ENCODE results near the gene GKN2. TPM values are rescaled to one million over a fixed set of nuclear protein-coding genes. Genes with fewer than 3 reads are reported as not detected.

GKN2 gene
- total and polyA plus RNA-seq, 2 of the 13 experiments (the other 11 are each of a cell fraction or from before 2014, with no cell fraction given) = not detected

DNA sequence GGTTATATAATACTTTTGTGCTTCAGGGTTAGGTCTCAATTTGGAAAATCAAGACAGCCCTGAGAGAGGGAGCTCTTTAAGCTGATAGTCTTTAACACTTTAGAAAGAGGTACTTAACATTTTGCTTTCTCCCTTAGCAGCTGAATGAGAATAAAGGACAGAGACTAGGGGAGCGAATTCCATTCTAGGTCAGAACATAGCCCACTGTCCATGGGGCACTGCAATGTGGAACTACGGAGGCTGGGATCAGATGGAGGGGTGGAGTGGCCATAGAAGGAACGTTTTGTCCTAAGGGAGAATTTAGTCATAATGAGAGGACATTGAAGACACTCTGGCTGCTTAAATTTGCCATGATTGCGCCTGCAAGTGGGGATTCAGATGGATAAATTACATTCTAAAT lies 794 bp downstream of the GKN2 start:
- no peak overlapping the region for H3K9ac ChIP-seq (ENCODE audit: insufficient read depth, low read depth, low read length)
- WGBS (ENCODE audit: low lambda C conversion rate) = 23% methylated on average over 4 of the region's 4 CpGs
- no peak overlapping the region for H2AFZ ChIP-seq (ENCODE audit: low read length)
- no peaks in the 10 kb centered on the region for H4K20me1 ChIP-seq (ENCODE audit: insufficient read depth, low read length)
- no peak overlapping the region for H3K4me2 ChIP-seq (ENCODE audit: low read depth, low read length)
- ChIA-PET CTCF (ENCODE audit: low intra/inter-chr PET ratio, low total read pairs) (no interaction called here), POLR2A (no interaction called here)
- FAIRE-seq (no peak), ATAC-seq (no peak), DNase-seq (ENCODE audit: low spot score) (no peak)
- no peak overlapping the region for H3K27ac ChIP-seq (ENCODE audit: extremely low read length, insufficient read depth, low read length)
- H3K4me1 ChIP-seq (ENCODE audit: insufficient read depth, low read length) = no peaks in the 10 kb centered on the region
- H3K36me3 ChIP-seq (replicated peaks in 1 of 2; ENCODE audit: control insufficient read depth in 1 of 2, insufficient read depth in 2 of 2, low read length in 2 of 2) = no peaks in the 10 kb centered on the region
- H3K79me2 ChIP-seq (ENCODE audit: insufficient read depth, low read length) = no peaks in the 10 kb centered on the region
- in situ Hi-C loops (cut with HindIII; ENCODE audit: extremely low pct_ligation_motif_present, low pct_unique_long_range_greater_than_20kb) = no loop called here
- BruUV-seq (replicated peaks) = no TSS peak
- no peaks in the 10 kb centered on the region for H3K9me3 ChIP-seq (ENCODE audit: low read length)
- peaks cover 2 to 40% of the 10 kb centered on the region in 2 experiments; a peak in 3 of 5 replicates for H3K27me3 ChIP-seq (ENCODE audit: control insufficient read depth in 1 of 2, insufficient read depth in 2 of 2, low read length in 2 of 2)
- TF ChIP-seq ZSCAN20 (CRISPR knock-in tag; IDR thresholded peaks at IDR 0.05; ENCODE audit: borderline replicate concordance) = no peak
- TF ChIP-seq ZNF3 (CRISPR knock-in tag; IDR thresholded peaks at IDR 0.05) = no peak
- TF ChIP-seq ATM (IDR thresholded peaks at IDR 0.05; ENCODE audit: borderline replicate concordance) = no peak
- no peak for TF ChIP-seq SOX13 (IDR thresholded peaks at IDR 0.05)
- TF ChIP-seq SOX13 (CRISPR knock-in tag; conservative IDR thresholded peaks at IDR 0.05 in 1 of 2, IDR thresholded peaks at IDR 0.05 in 1 of 2) = no peak
- no peak for TF ChIP-seq GPN1 (CRISPR knock-in tag; IDR thresholded peaks at IDR 0.05; ENCODE audit: borderline replicate concordance)
- TF ChIP-seq SPEN (CRISPR knock-in tag; IDR thresholded peaks at IDR 0.05; ENCODE audit: low read depth) = no peak
- no peak for TF ChIP-seq CBFB (CRISPR knock-in tag; IDR thresholded peaks at IDR 0.05)
- TF ChIP-seq, protein P1, sequence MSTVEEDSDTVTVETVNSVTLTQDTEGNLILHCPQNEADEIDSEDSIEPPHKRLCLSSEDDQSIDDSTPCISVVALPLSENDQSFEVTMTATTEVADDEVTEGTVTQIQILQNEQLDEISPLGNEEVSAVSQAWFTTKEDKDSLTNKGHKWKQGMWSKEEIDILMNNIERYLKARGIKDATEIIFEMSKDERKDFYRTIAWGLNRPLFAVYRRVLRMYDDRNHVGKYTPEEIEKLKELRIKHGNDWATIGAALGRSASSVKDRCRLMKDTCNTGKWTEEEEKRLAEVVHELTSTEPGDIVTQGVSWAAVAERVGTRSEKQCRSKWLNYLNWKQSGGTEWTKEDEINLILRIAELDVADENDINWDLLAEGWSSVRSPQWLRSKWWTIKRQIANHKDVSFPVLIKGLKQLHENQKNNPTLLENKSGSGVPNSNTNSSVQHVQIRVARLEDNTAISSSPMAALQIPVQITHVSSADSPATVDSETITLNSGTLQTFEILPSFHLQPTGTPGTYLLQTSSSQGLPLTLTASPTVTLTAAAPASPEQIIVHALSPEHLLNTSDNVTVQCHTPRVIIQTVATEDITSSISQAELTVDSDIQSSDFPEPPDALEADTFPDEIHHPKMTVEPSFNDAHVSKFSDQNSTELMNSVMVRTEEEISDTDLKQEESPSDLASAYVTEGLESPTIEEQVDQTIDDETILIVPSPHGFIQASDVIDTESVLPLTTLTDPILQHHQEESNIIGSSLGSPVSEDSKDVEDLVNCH (CRISPR knock-in tag; IDR thresholded peaks at IDR 0.05) = no peak
- intact Hi-C loops (cut with micrococcal nuclease; ENCODE audit: unreplicated experiment) = no loop called here
- H3K4me3 ChIP-seq (replicated peaks in 1 of 3; ENCODE audit: insufficient read depth in 1 of 3, low read depth in 2 of 3, low read length in 3 of 3) = no peak overlapping the region
